ENCODE measurements around the gene TMEM63C.

DNA sequence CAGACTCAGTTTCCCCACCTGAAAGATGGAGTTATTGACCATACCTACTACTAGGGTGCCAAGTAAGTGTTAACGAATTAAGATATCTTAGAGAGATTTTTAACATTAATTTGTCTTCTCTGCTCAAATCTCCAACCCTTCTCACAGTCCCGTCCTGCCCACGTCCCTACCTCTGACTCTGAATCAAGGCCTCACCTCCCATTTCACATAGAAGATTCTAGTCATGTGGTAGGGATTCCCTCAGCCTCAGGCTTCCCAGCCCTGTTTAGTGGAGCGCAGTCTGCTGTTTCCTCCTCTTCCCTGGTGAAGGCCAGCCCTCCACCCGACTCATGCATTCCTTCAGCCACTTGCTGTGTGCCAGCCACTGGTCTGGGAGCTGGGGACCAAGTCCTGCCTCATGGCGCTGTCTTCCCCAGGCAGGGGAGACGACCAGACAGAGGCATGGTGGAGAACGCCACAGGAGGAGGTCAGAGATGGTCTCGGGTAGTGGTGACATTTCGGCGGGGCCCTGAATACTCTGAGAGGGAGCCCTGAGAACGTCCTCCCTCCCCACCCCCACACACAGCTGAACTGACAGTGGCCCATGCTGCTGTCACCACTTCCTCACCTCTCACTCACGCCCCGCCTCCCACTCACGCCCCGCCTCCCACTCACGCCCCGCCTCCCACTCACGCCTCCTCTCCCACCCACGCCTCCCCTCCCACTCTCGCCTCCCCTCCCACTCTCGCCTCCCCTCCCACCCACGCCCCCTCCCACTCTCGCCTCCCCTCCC is 38.8 kb downstream of the TMEM63C start:
- TF ChIP-seq, protein P1, sequence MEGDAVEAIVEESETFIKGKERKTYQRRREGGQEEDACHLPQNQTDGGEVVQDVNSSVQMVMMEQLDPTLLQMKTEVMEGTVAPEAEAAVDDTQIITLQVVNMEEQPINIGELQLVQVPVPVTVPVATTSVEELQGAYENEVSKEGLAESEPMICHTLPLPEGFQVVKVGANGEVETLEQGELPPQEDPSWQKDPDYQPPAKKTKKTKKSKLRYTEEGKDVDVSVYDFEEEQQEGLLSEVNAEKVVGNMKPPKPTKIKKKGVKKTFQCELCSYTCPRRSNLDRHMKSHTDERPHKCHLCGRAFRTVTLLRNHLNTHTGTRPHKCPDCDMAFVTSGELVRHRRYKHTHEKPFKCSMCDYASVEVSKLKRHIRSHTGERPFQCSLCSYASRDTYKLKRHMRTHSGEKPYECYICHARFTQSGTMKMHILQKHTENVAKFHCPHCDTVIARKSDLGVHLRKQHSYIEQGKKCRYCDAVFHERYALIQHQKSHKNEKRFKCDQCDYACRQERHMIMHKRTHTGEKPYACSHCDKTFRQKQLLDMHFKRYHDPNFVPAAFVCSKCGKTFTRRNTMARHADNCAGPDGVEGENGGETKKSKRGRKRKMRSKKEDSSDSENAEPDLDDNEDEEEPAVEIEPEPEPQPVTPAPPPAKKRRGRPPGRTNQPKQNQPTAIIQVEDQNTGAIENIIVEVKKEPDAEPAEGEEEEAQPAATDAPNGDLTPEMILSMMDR (IDR thresholded peaks at IDR 0.05; ENCODE audit: poor library complexity) = no peak
- TF ChIP-seq EZH2 (IDR thresholded peaks at IDR 0.05; ENCODE audit: borderline replicate concordance) (no peak), EZH2phosphoT487 (IDR thresholded peaks at IDR 0.05; ENCODE audit: low read depth, severe bottlenecking, unreplicated experiment) (no peak)

All from hepatocyte (in vitro differentiated cells).